IMR-90 (cell line): Measurements from ENCODE around the gene ASTN2. TPM values are rescaled to one million over a fixed set of nuclear protein-coding genes. Genes with fewer than 3 reads are reported as not detected.

Experiments used
- ATAC-seq: fragments of 200-7000 bp; cut with Tn5 transposase; 2 replicates; pipeline ENCODE4 v1.9.1; 2020; ENCODE audit warnings: low read depth, mild to moderate bottlenecking, moderate library complexity
- BruUV-seq: library from RNA; stranded (reverse); fragments of 400-500 nt; replicated peaks from 2 replicates; lab custom pipeline; 2021; lab: Mats Ljungman, UMichigan
- CTCF ChIA-PET: fragments of 300-600 bp; formaldehyde crosslinking; extraction: SDS; loops from one replicate; lab custom pipeline; 2021; ENCODE audit warnings: antibody characterized with exemption; lab: Yijun Ruan, JAX
- POLR2A ChIA-PET: fragments of 300-600 bp; sonication (Branson Sonifier 250); formaldehyde crosslinking; loops from one replicate; lab custom pipeline; 2022; ENCODE audit warnings: antibody characterized with exemption; ENCODE audit not compliant: unreplicated experiment; lab: Charles Lee
- DNase-seq: peaks from one replicate; pipeline ENCODE4 v3.0.0; 2013
- H2AFZ ChIP-seq: replicated peaks from 2 replicates; pipeline ENCODE3; 2013; ENCODE audit warnings: low read length, mild to moderate bottlenecking; ENCODE audit not compliant: poor library complexity
- H2AK5ac ChIP-seq: 2 replicates; pipeline ENCODE4 v1.6.1; 2013; ENCODE audit warnings: low read depth, low read length, inconsistent platforms
- H2AK9ac ChIP-seq: replicated peaks from 2 replicates; pipeline ENCODE3; 2013; ENCODE audit warnings: mild to moderate bottlenecking, low read depth, low read length, moderate library complexity; ENCODE audit not compliant: poor library complexity
- H2BK120ac ChIP-seq: 2 replicates; pipeline ENCODE4 v1.6.1; 2013; ENCODE audit warnings: low read depth, low read length, inconsistent platforms
- H2BK15ac ChIP-seq: 3 replicates; pipeline ENCODE4 v1.6.1; 2013; ENCODE audit warnings: low read depth, low read length, inconsistent platforms
- H2BK20ac ChIP-seq: 2 replicates; pipeline ENCODE4 v1.6.1; 2013; ENCODE audit warnings: low read depth, mild to moderate bottlenecking, inconsistent platforms, low read length, moderate library complexity
- H2BK5ac ChIP-seq: 2 replicates; pipeline ENCODE4 v1.6.1; 2013; ENCODE audit warnings: mild to moderate bottlenecking, low read depth, low read length, inconsistent platforms; ENCODE audit not compliant: poor library complexity, severe bottlenecking
- H3K14ac ChIP-seq: replicated peaks from 2 replicates; pipeline ENCODE4 v1.6.1; 2013; ENCODE audit warnings: low read depth, low read length, inconsistent platforms
- H3K18ac ChIP-seq: 2 replicates; pipeline ENCODE4 v1.6.1; 2013; ENCODE audit warnings: low read depth, low read length, control low read depth
- H3K23ac ChIP-seq: 2 replicates; pipeline ENCODE4 v1.6.1; 2013; ENCODE audit warnings: low read depth, low read length, inconsistent platforms
- H3K27ac ChIP-seq: 2 replicates; pipeline ENCODE4 v1.5.1; 2013; ENCODE audit warnings: mild to moderate bottlenecking, control low read depth, low read length; ENCODE audit not compliant: insufficient read depth
- H3K27me3 ChIP-seq: 2 replicates; pipeline ENCODE4 v1.6.1; 2013; ENCODE audit warnings: low read length; ENCODE audit not compliant: control insufficient read depth, insufficient read depth
- H3K36me3 ChIP-seq: 2 replicates; pipeline ENCODE4 v1.6.1; 2013; ENCODE audit warnings: low read length, mixed read lengths; ENCODE audit not compliant: control insufficient read depth, insufficient read depth
- H3K4ac ChIP-seq: 2 replicates; pipeline ENCODE4 v1.6.1; 2013; ENCODE audit warnings: low read depth, low read length, inconsistent platforms
- H3K4me1 ChIP-seq: 2 replicates; pipeline ENCODE4 v1.6.1; 2013; ENCODE audit warnings: low read length, mixed read lengths; ENCODE audit not compliant: control insufficient read depth, insufficient read depth
- H3K4me2 ChIP-seq: 2 replicates; pipeline ENCODE4 v1.6.1; 2013; ENCODE audit warnings: low read depth, mild to moderate bottlenecking, control low read depth, low read length, moderate library complexity
- H3K4me3 ChIP-seq: 2 replicates; pipeline ENCODE4 v1.5.1; 2013; ENCODE audit warnings: low read depth, mild to moderate bottlenecking, control low read depth, low read length, moderate library complexity; ENCODE audit not compliant: insufficient read depth
- H3K56ac ChIP-seq: 2 replicates; pipeline ENCODE4 v1.6.1; 2013; ENCODE audit warnings: low read length, inconsistent platforms; ENCODE audit not compliant: insufficient read depth; ENCODE audit errors: extremely low read depth
- H3K79me1 ChIP-seq, 2 experiments: 2 replicates each; pipeline ENCODE4 v1.6.1; 2013; ENCODE audit warnings: low read length in 2 of 2, inconsistent platforms in 1 of 2, low read depth in 1 of 2
- H3K9ac ChIP-seq: 2 replicates; pipeline ENCODE4 v1.6.1; 2013; ENCODE audit warnings: low read depth, low read length, control low read depth
- H3K9me1 ChIP-seq: 2 replicates; pipeline ENCODE4 v1.6.1; 2013; ENCODE audit warnings: low read length, inconsistent platforms; ENCODE audit not compliant: insufficient read depth
- H3K9me3 ChIP-seq: 2 replicates; pipeline ENCODE4 v1.6.1; 2013; ENCODE audit warnings: low read length; ENCODE audit not compliant: control insufficient read depth, insufficient read depth
- H4K20me1 ChIP-seq: 2 replicates; pipeline ENCODE4 v1.6.1; 2013; ENCODE audit warnings: low read length, inconsistent platforms; ENCODE audit not compliant: insufficient read depth
- H4K5ac ChIP-seq: 2 replicates; pipeline ENCODE4 v1.6.1; 2013; ENCODE audit warnings: mild to moderate bottlenecking, low read depth, low read length, control low read depth
- H4K8ac ChIP-seq, 2 experiments: 2 replicates each; pipeline ENCODE4 v1.6.1; 2013; ENCODE audit warnings: low read depth in 2 of 2, low read length in 2 of 2, control low read depth in 1 of 2, inconsistent platforms in 1 of 2
- H4K91ac ChIP-seq: 2 replicates; pipeline ENCODE4 v1.6.1; 2013; ENCODE audit warnings: low read depth, low read length, inconsistent platforms; ENCODE audit not compliant: insufficient read depth
- CEBPB ChIP-seq: IDR thresholded peaks from 2 replicates; pipeline ENCODE4 v1.6.1; 2012; ENCODE audit warnings: low read depth, low read length, improper control_type of control experiment
- RFX5 ChIP-seq: IDR thresholded peaks from 2 replicates; pipeline ENCODE4 v1.8.0; 2012; ENCODE audit warnings: low read depth, mild to moderate bottlenecking, low read length, moderate library complexity
- WGBS, 2 experiments: methylation state at CpG; one replicate each; pipeline versions ENCODE4 v1.1.5 to v1.1.7; 2013; ENCODE audit warnings: missing lambda C conversion rate in 2 of 2; ENCODE audit not compliant: insufficient read length in 1 of 2; ENCODE audit errors: extremely low coverage in 2 of 2; 5-methylcytosine and 5-hydroxymethylcytosine counted together
- dilution Hi-C: fragments of 300-500 bp; cut with HindIII; formaldehyde crosslinking; loops from one replicate; pipeline ENCODE4 v1.14.3; 2018; ENCODE audit warnings: low sequenced_read_pairs; ENCODE audit not compliant: unreplicated experiment
- in situ Hi-C: fragments of 300-500 bp; cut with MboI; formaldehyde crosslinking; loops from 3 replicates; pipeline ENCODE4 v1.14.3; 2019; ENCODE audit warnings: low sequenced_read_pairs, inconsistent platforms, mixed read lengths
- intact Hi-C: fragments of 100-400 bp; cut with micrococcal nuclease; formaldehyde crosslinking; loops from 2 replicates; pipeline ENCODE4 v1.10.0; 2022
- polyA plus RNA-seq, 3 experiments: library from polyadenylated mRNA; depleted of rRNA; stranded (reverse); fragments of >200 nt; gene quantifications; 2 replicates each; pipeline ENCODE4 v1.2.3, GENCODE V29; 2012; ENCODE audit warnings: low replicate concordance in 1 of 3
- total RNA-seq: library from RNA; depleted of rRNA; stranded (reverse); fragments of >200 nt; gene quantifications from 2 replicates; pipeline ENCODE4 v1.2.3, GENCODE V29; 2012

ASTN2 gene
- total and polyA plus RNA-seq, 2 of the 4 experiments (the other 2 are of a cell fraction) = 3.8 to 6.8 TPM

DNA sequence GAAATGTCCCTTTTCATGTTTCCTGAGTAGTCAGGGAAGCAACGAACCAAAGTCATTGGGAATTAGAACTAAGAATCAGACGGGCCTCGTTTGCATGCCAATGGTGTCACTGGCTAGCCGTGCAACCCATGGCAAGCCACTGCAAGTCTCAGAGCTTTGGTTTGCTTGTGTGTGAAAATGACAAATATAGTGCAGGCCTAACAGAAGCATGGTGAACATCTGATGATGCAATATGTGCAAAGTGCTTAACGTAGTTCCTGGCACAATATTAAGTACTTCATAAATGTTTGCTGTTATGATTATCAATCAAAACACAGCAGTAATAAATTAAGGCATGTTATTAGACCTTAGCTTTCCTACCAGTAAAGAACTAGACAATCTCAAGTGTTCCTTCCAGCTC lies 845.7 kb downstream of the ASTN2 start:
- H4K20me1 ChIP-seq = no peaks in the 10 kb centered on the region
- no peak overlapping the region for H2AK5ac ChIP-seq
- H4K91ac ChIP-seq = no peak overlapping the region
- no peak overlapping the region for H4K8ac ChIP-seq
- no peaks in the 10 kb centered on the region for H3K27me3 ChIP-seq
- H2BK120ac ChIP-seq = no peak overlapping the region
- H3K14ac ChIP-seq = no peak overlapping the region
- no peak overlapping the region for H3K27ac ChIP-seq
- H3K4ac ChIP-seq = peak overlapping the region; percentile 7; the same call in 1 of the 2 replicates
- ChIA-PET CTCF (no interaction called here), POLR2A (no interaction called here)
- H3K9me3 ChIP-seq = no peaks in the 10 kb centered on the region
- TF ChIP-seq RFX5 (no peak), CEBPB (peak; percentile 80)
- no peak for ATAC-seq
- H2AK9ac ChIP-seq = no peak overlapping the region
- H3K18ac ChIP-seq = no peak overlapping the region
- intact Hi-C loops = no loop called here
- no peaks in the 10 kb centered on the region for H3K79me1 ChIP-seq
- dilution Hi-C loops = no loop called here
- H4K5ac ChIP-seq = no peak overlapping the region
- no peak overlapping the region for H3K4me2 ChIP-seq
- H3K9ac ChIP-seq = no peak overlapping the region
- peaks cover 8% of the 10 kb centered on the region; the same call in 1 of the 2 replicates for H3K4me1 ChIP-seq
- no peak for DNase-seq
- no peak overlapping the region for H2BK20ac ChIP-seq
- 85% methylated on average over 3 of the region's 5 CpGs; no CpG with 5 or more reads in 1 of the 2 experiments for WGBS, 2 experiments
- H2BK15ac ChIP-seq = 0 out of 3 replicates have a peak overlapping the region, but pooled peaks have one; percentile 26
- no peak overlapping the region for H3K56ac ChIP-seq
- no peak overlapping the region for H3K23ac ChIP-seq
- H3K9me1 ChIP-seq = no peaks in the 10 kb centered on the region; the same call in 1 of the 2 replicates
- no peak overlapping the region for H3K4me3 ChIP-seq
- no peaks in the 10 kb centered on the region for H3K36me3 ChIP-seq
- BruUV-seq = no TSS peak
- in situ Hi-C loops = no loop called here
- no peak overlapping the region for H2BK5ac ChIP-seq
- H2AFZ ChIP-seq = no peak overlapping the region
